Fibroblast of skin of left biceps (primary cell): ENCODE results near the gene TPK1.
A peak's percentile ranks its signal among the peaks of the same experiment; 100 is the strongest.

Experiments used
- DNase-seq, 2 experiments: peaks; one replicate each; pipeline ENCODE4 v3.0.0-alpha.2; 2013; ENCODE audit warnings: low read depth in 2 of 2

TPK1 gene

DNA sequence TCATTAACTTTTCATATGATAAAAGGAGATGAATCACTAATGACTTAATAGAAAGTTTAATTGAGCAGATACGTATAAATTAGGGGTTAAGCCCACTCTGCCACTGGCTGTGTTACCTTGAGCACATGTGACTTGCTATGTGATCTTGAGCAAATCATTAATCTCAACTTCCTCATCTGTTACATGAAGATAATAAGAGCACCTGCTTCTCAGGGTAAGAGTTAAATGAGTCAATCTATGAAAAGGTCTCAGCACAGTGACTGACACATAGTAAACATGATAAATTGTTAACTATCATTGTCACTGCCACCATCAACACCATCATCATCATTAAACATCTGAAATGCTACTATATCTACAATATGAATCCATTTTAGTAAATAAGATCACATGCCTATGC, 110.8 kb downstream of the TPK1 start:
- no peak for DNase-seq

DNA sequence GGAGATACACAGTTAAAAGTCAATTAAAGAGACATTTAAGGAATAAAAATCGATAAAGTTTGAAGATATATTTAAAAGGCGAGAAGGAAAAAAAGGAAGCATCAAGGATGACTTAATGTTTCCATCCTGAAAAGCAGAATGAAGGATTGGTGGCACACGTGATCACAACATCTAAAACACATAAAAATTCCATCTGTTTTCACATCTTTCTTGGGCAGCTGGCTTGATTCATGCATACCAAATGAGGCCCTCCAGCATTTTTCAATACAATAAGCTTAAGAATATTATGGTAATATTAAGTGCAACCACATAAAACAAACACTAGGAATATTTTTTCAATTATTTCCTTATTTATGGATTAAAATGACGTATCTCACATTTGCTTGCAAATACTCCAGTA, 112.6 kb downstream of the TPK1 start:
- DNase-seq, result no peak

DNA sequence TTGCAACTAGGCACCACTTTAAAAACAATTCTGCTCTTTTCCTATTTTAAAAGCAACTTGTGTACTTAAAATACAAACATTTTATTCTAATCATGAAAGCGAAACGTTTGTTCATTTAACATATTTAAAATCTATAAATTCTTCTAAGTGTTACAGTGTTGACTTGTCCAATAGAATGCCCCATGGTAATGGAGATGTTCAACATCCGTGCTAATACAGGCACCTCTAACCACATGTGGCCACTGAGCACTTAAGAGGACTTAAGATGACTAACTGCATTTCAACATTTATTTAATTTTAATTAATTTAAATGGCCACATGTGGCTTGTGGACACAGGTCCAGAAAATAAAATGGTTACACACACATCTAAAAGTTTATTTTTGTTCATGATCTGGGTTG, 115.1 kb downstream of the TPK1 start:
- no peak for DNase-seq

GRCh38 chr7:144720149-144720548, 115.7 kb downstream of the TPK1 start:
- DNase-seq, result peak; percentile 12 to 23

- DNase-seq, result no peak
These were observed 118.1 kb downstream of the TPK1 start for GRCh38 chr7:144717720-144718119.

GRCh38 chr7:144713850-144714249, 122.0 kb downstream of the TPK1 start:
- DNase-seq, result no peak

GRCh38 chr7:144710791-144711190, 125.1 kb downstream of the TPK1 start:
- no peak for DNase-seq

GRCh38 chr7:144709066-144709465, 126.8 kb downstream of the TPK1 start:
- no peak for DNase-seq

- DNase-seq, result no peak
These were observed 144.6 kb downstream of the TPK1 start for GRCh38 chr7:144691240-144691639.

DNA sequence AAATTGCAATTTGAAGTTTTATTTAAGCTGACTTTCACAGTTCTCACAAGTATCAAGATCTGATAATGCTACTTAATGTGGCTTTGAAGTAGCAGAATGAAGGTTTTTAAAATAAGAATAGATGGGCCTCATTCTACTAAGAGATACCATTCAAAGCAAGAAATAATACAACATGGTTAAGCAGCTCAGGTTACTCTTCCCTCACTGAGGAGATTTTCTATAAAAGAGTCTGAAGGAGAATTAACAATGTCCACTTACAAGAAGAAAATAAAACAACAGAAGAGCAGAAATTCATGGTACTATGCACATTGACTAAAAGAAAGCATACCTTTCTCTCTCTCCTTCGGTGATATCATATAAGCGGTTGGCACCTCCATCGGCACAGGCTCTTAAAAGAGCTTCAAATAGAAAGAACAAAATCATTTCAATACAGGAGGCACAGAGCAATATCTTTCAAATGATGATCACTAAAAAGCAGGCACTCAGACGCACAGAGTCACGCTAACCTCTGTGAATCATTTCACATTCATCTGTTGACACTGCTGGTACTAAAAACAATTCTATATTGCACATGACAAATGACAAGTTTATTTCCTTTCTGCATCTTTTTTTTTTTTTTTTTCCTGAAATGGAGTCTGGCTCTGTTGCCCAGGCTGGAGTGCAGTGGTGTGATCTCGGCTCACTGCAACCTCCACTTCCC, 153.1 kb downstream of the TPK1 start:
- DNase-seq, result no peak

DNA sequence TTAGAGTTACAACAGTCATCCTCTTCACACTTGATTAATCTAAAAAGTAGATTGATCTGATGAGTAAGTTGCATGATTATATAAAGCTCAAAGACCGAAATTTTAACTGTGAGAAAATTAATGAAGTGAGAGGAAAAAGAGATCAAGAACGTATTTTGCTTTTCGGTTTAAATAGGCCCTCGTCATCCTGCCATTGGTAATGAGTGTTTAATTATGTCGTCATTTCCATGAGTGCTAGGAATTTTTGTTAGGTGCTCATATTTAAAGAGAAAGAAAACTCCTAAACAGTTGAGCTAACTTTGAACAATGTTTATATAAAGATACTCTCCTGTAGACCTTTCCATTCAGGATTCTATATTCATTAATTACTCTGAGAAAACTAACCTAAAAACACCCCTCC, 159.4 kb downstream of the TPK1 start:
- DNase-seq, result no peak

- no peak for DNase-seq
These were observed 161.3 kb downstream of the TPK1 start for GRCh38 chr7:144674550-144674949.

DNA sequence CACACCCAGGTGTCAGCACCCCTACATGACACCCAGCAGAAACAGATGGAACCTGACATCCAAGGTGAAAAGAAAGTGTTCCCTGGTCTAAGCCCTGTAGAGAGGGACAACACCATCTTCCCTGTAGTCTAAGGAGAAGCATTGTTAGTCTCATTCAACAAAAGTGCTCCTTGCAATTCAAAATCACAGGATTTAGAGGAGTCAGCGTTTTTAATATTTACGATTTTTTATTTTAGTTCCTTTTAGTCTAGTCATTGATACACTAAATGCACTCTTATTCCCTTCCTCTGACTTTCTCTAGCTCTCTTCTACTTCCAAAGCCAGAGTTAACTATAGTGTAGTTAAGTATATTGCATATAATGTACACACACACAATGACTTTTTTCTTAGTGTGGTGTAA, 163.0 kb downstream of the TPK1 start:
- DNase-seq, result no peak

GRCh38 chr7:144671429-144671828, 164.4 kb downstream of the TPK1 start:
- DNase-seq, result no peak

GRCh38 chr7:144670218-144670617, 165.6 kb downstream of the TPK1 start:
- DNase-seq, result peak in 1 of 2 experiments; percentile 0

GRCh38 chr7:144668503-144668902, 167.3 kb downstream of the TPK1 start:
- DNase-seq, result no peak

DNA sequence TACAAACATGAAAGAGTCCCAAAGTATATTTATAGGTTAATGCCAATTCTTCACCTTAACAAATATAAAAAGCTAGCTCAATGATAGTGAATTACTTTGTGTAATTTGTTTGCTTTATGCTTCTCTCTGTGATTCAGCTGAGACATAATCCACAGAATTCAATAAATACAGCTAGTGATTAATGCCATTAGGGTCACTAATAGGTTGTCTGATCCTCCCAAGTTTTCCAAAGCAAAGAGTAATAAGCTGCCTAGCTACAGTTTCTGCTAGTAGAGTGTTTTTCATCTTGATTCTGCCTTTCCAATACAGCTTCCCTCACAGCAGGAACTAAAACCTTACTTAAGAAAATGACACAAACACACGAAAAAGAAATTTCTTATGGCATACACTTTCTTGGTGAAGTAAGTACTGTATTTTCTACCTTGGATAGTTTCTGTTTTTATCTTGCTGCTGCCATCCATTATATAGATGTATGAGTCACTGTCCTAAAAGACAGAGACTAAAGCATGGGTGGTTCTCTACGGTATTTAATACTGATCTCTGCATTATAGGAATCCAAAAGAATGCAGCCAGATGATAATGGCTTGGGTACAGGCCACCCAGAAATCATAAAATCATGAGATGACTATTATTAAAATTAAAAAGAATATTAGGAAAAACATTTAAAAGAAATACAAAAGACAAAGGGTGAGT, 170.0 kb downstream of the TPK1 start:
- no peak for DNase-seq

DNA sequence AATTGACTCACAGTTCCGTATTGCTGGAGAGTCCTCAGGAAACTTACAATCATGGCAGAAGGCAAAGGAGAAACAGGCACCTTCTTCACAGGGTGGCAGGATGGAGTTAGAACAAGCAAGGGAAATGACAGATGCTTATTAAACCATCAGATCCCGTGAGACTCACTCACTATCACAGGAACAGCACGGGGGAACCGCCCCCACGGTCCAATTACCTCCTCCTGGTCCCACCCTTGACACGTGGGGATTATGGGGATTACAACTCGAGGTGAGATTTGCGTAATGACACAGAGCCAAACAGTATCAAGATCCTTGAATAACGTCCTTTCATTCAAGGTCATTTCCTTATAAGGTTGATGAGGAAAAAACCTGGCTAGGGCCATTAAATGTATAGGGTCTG, 176.6 kb downstream of the TPK1 start:
- no peak for DNase-seq

GRCh38 chr7:144656965-144657517, 178.8 kb downstream of the TPK1 start:
- DNase-seq, result no peak

- no peak for DNase-seq
These were observed 182.4 kb downstream of the TPK1 start for GRCh38 chr7:144653449-144653848.

DNA sequence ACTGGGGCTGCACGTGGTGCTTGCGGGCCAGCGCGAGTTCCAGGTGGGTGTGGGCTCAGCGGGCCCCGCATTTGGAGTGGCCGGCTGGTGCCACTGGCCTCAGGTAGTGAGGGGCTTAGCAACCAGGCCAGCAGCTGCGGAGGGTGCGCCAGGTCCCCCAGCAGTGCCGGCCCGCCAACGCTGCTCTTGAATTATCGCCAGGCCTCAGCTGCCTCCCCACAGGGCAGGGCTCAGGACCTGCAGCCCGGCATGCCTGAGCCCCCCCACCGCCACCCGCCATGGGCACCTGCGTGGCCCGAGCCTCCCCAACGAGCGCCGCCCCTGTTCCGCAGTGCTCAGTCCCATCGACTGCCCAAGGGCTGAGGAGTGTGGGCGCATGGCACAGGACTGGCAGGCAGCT, 185.4 kb downstream of the TPK1 start:
- no peak for DNase-seq

DNA sequence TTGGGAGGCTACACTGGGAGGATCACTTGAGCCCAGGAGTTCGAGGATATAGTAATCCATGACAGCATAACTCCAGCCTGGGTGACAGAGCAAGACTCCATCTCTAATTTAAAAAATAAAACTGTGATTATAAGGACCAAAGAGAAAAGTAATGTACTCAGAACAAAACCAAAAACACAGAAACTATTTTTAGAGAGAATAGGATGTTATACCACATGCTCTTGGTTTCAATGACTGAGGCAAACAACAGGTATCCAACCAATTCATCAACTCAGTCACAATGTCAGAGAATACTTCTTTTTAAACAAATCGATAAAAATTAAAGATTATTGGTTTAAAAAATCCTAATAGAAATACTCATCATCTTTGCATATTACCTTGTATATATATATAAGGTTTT, 186.7 kb downstream of the TPK1 start:
- DNase-seq, result no peak

DNA sequence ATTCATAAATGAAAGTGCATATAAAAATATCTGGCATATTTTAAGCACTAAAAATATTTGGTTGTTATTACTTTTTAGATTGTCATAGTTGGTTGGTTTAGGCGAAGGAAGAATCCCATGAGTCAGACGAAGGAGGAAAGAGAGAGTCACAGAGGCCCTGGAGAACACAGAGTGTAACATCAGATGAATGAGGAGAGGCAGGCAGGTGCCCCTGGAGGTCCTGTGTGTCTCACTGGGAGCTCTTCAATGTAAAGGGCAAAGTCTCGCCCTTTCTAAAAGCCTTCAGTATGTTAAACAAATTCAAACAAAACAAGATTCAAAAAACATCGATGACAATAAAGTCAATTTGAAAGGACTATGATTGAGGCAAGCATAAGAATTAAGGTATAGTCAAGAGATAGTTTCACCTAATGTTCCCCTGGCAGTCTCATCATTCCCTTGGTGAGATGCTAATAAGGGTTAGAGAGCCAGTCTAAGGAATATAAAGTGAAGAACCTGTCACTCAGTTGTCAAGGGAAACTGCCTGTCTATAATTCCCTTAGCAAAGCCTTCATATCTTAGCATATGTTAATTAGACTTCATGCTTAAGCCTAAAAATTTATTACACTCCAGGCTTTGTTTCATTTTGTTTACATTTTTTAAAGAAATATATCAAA, 194.3 kb downstream of the TPK1 start:
- no peak for DNase-seq
